K562 (cell line): ENCODE results near the gene OTULINL. TPM values are rescaled to one million over a fixed set of nuclear protein-coding genes. Genes with fewer than 3 reads are reported as not detected.

ENCODE experiments used
- ATAC-seq: fragments of 200-7000 bp; cut with Tn5 transposase; 3 replicates; pipeline ENCODE4 v1.9.1; 2020; ENCODE audit warnings: moderate library complexity
- BruUV-seq: library from RNA; stranded (reverse); fragments of 400-500 nt; replicated peaks from 2 replicates; lab custom pipeline; 2021; lab: Mats Ljungman, UMichigan
- CTCF ChIA-PET: fragments of 300-600 bp; formaldehyde crosslinking; extraction: SDS; loops from one replicate; lab custom pipeline; 2021; ENCODE audit warnings: low intra/inter-chr PET ratio; lab: Yijun Ruan, JAX
- POLR2A ChIA-PET: fragments of 300-600, 350-650 bp; sonication (Branson Sonifier 250); formaldehyde crosslinking; extraction: SDS; loops from one replicate; lab custom pipeline; 2021; ENCODE audit warnings: antibody characterized with exemption, inconsistent platforms; lab: Yijun Ruan, JAX
- DNase-seq, 4 experiments: peaks; one replicate each; pipeline versions ENCODE4 v3.0.0 to v3.0.0-alpha.2; 2011 to 2018; ENCODE audit warnings: low spot score in 3 of 4, mixed read lengths in 3 of 4; ENCODE audit errors: extremely low read depth in 1 of 4
- FAIRE-seq: peaks from 2 replicates; lab custom pipeline; 2011; peaks lifted over from hg19 to GRCh38; lab: Jason Lieb, UNC
- H2AFZ ChIP-seq: 2 replicates; pipeline ENCODE4 v1.6.0; 2011; ENCODE audit warnings: low read depth, low read length, control low read depth, inconsistent platforms
- H3K27ac ChIP-seq: fragments of 200-600 bp; 3 replicates; pipeline ENCODE4 v1.8.0; 2011; ENCODE audit warnings: low read depth, mild to moderate bottlenecking, control low read depth, inconsistent platforms, low read length, moderate library complexity, mixed read lengths; ENCODE audit errors: extremely low read depth
- H3K27me3 ChIP-seq, 2 experiments: fragments of 300-600 bp in 1 of 2; 2 replicates in 1 of 2; 3 replicates in 1 of 2; pipeline versions ENCODE4 v1.6.0 to v1.8.0; 2011; ENCODE audit warnings: inconsistent platforms in 2 of 2, low read length in 2 of 2, mild to moderate bottlenecking in 1 of 2, mixed read lengths in 1 of 2, moderate library complexity in 1 of 2; ENCODE audit not compliant: control insufficient read depth in 2 of 2, insufficient read depth in 2 of 2
- H3K36me3 ChIP-seq: fragments of 300-600 bp; 3 replicates; pipeline ENCODE4 v1.8.0; 2011; ENCODE audit warnings: mild to moderate bottlenecking, low read length, inconsistent platforms; ENCODE audit not compliant: control insufficient read depth, insufficient read depth
- H3K4me1 ChIP-seq, 2 experiments: fragments of 200-600 bp in 1 of 2; replicated peaks in 1 of 2; 2 replicates in 1 of 2; 3 replicates in 1 of 2; pipeline versions ENCODE4 v1.5.1 to v1.8.0; 2011; ENCODE audit warnings: inconsistent platforms in 2 of 2, low read length in 2 of 2, mild to moderate bottlenecking in 1 of 2, mixed read lengths in 1 of 2, moderate library complexity in 1 of 2; ENCODE audit not compliant: control insufficient read depth in 2 of 2, insufficient read depth in 2 of 2
- H3K4me2 ChIP-seq: 2 replicates; pipeline ENCODE4 v1.6.1; 2011; ENCODE audit warnings: low read length, control low read depth, inconsistent platforms, mixed read lengths; ENCODE audit not compliant: insufficient read depth
- H3K4me3 ChIP-seq: fragments of 200-600 bp; sonication (generic), shearing (Covaris generic); 2 replicates; pipeline ENCODE4 v1.5.1; 2016; ENCODE audit warnings: control low read depth, inconsistent platforms
- H3K79me2 ChIP-seq: fragments of 200-600 bp; 3 replicates; pipeline ENCODE4 v1.8.0; 2011; ENCODE audit warnings: low read length, inconsistent platforms; ENCODE audit not compliant: control insufficient read depth, insufficient read depth
- H3K9ac ChIP-seq, 2 experiments: 2 replicates each; pipeline versions ENCODE4 v1.6.0 to v1.6.1; 2011; ENCODE audit warnings: low read depth in 2 of 2, low read length in 2 of 2, control low read depth in 1 of 2, inconsistent platforms in 1 of 2, mild to moderate bottlenecking in 1 of 2, mixed read lengths in 1 of 2; ENCODE audit not compliant: insufficient read depth in 1 of 2
- H3K9me1 ChIP-seq: one replicate; pipeline ENCODE4 v1.6.0; 2011; ENCODE audit warnings: inconsistent platforms, mild to moderate bottlenecking, low read length, moderate library complexity; ENCODE audit not compliant: control insufficient read depth, insufficient read depth
- H3K9me3 ChIP-seq: replicated peaks from 2 replicates; pipeline ENCODE4 v1.5.1; 2011; ENCODE audit warnings: low read depth, low read length, inconsistent platforms; ENCODE audit not compliant: control insufficient read depth, insufficient read depth
- H4K20me1 ChIP-seq: replicated peaks from 2 replicates; pipeline ENCODE4 v1.6.1; 2011; ENCODE audit warnings: low read length, inconsistent platforms, mixed read lengths; ENCODE audit not compliant: control insufficient read depth, insufficient read depth
- ARHGAP35 ChIP-seq: fragments of 450-650 bp; IDR thresholded peaks from 2 replicates; pipeline ENCODE4 v1.6.1; 2018; ENCODE audit not compliant: partially characterized antibody
- CREB1 ChIP-seq, 2 experiments: sonication (generic) in 1 of 2; formaldehyde crosslinking in 1 of 2; IDR thresholded peaks; 2 replicates each; pipeline versions ENCODE4 v1.6.1 to v1.8.0; 2012 to 2022; ENCODE audit warnings: inconsistent platforms in 1 of 2, mild to moderate bottlenecking in 1 of 2, missing genetic modification reagents in 1 of 2, moderate library complexity in 1 of 2
- DPF2 ChIP-seq: fragments of 450-650 bp; IDR thresholded peaks from 2 replicates; pipeline ENCODE4 v1.6.1; 2016
- SIN3B ChIP-seq: fragments of 450-650 bp; IDR thresholded peaks from 2 replicates; pipeline ENCODE4 v1.6.1; 2017; ENCODE audit warnings: low read depth, mild to moderate bottlenecking, moderate library complexity
- SPI1 ChIP-seq: IDR thresholded peaks from 2 replicates; pipeline ENCODE4 v1.6.1; 2011; ENCODE audit warnings: low read depth, low read length, control low read depth, borderline replicate concordance
- ZBTB40 ChIP-seq, 2 experiments: fragments of 450-650 bp in 1 of 2; sonication (generic) in 1 of 2; formaldehyde crosslinking in 1 of 2; IDR thresholded peaks; 2 replicates each; pipeline versions ENCODE4 v1.7.1 to v1.9.0; 2016 to 2022; ENCODE audit warnings: inconsistent platforms in 1 of 2, mild to moderate bottlenecking in 1 of 2, missing genetic modification reagents in 1 of 2
- ZNF324 ChIP-seq: fragments of 250-450 bp; sonication (Bioruptor Pico); IDR thresholded peaks from 2 replicates; pipeline ENCODE4 v1.4.0; 2020; ENCODE audit warnings: mild to moderate bottlenecking
- ZNF780A ChIP-seq: fragments of 250-450 bp; sonication (Bioruptor Pico); IDR thresholded peaks from 2 replicates; pipeline ENCODE4 v1.5.0; 2021; ENCODE audit warnings: mild to moderate bottlenecking
- whole genome bisulfite sequencing: fragments of 100-300 bp; shearing (Covaris generic); methylation state at CpG from one replicate; pipeline ENCODE4 v1.1.6; 2016; ENCODE audit warnings: low coverage, mixed read lengths; ENCODE audit not compliant: insufficient coverage; ENCODE audit errors: missing lambda C conversion rate; 5-methylcytosine and 5-hydroxymethylcytosine counted together
- in situ Hi-C: fragments of 300-500 bp; cut with MboI; formaldehyde crosslinking; loops from 4 replicates; pipeline ENCODE4 v1.15.0; 2018; ENCODE audit warnings: inconsistent platforms, mixed read lengths
- intact Hi-C: fragments of 100-400 bp; cut with micrococcal nuclease; formaldehyde crosslinking; loops from 2 replicates; pipeline ENCODE4 v1.14.2; 2022
- polyA plus RNA-seq, 8 experiments: library from polyadenylated mRNA; depleted of rRNA in 4 of 8; stranded (reverse) in 5 of 8; unstranded in 3 of 8; fragments of >200 nt; fragmentation: Nextera tagmentation in 2 of 8; fragmentation: Illumina TruSeq in 1 of 8; extraction: Ambion mirVana in 2 of 8; extraction: Trizol in 1 of 8; gene quantifications; 2 replicates each; pipeline versions ENCODE4 v1.2.1 to v1.2.3, GENCODE V29; 2011 to 2014; ENCODE audit warnings: inconsistent platforms in 1 of 8, missing spikeins in 1 of 8
- total RNA-seq, 7 experiments: library from RNA; depleted of rRNA in 6 of 7; stranded (reverse); fragments of >200 nt in 6 of 7; fragmentation: Illumina TruSeq in 2 of 7; extraction: Trizol in 2 of 7; gene quantifications; 2 replicates each; pipeline versions ENCODE4 v1.2.1 to v1.2.3, GENCODE V29; 2011 to 2021; ENCODE audit warnings: low replicate concordance in 1 of 7

The OTULINL gene
- total and polyA plus RNA-seq, 9 of the 15 experiments (the other 6 are each of a cell fraction or from before 2014, with no cell fraction given), result 0.13 to 0.18 TPM; not detected in 7

- no peak overlapping the region for H3K4me2 ChIP-seq
- no peaks in the 10 kb centered on the region for H3K79me2 ChIP-seq
- no peak overlapping the region for H3K4me3 ChIP-seq
- TF ChIP-seq SIN3B (no peak), CREB1 (IDR thresholded peaks at IDR 0.05) (no peak), CREB1 (CRISPR knock-in tag; IDR thresholded peaks at IDR 0.05) (no peak), ZNF780A (CRISPR knock-in tag) (no peak), SPI1 (peak; percentile 65; the same call in 1 of the 2 replicates), ARHGAP35 (no peak), ZNF324 (CRISPR knock-in tag) (no peak)
- 13% methylated on average over 3 of the region's 3 CpGs for WGBS
- no peaks in the 10 kb centered on the region for H3K36me3 ChIP-seq
- H3K9ac ChIP-seq, result no peak overlapping the region
- no TSS peak for BruUV-seq
- POLR2A ChIA-PET, result no interaction called here
- no peak overlapping the region for H2AFZ ChIP-seq
- no peaks in the 10 kb centered on the region for H4K20me1 ChIP-seq
- no peaks in the 10 kb centered on the region for H3K27me3 ChIP-seq
- H3K4me1 ChIP-seq, result no peaks in the 10 kb centered on the region
- intact Hi-C loops, result no loop called here
- H3K27ac ChIP-seq, result no peak overlapping the region
- FAIRE-seq (no peak), ATAC-seq (no peak), DNase-seq (no peak)
- H3K9me1 ChIP-seq, result no peaks in the 10 kb centered on the region
- H3K9me3 ChIP-seq, result no peaks in the 10 kb centered on the region
- CTCF ChIA-PET, result no interaction called here
- in situ Hi-C loops, result no loop called here
These were observed 36.3 kb upstream of the OTULINL start for GRCh38 chr5:14545308-14545707.

GRCh38 chr5:14545862-14546261 is 35.7 kb upstream of the OTULINL start:
- no peaks in the 10 kb centered on the region for H3K36me3 ChIP-seq
- H3K4me1 ChIP-seq, result no peaks in the 10 kb centered on the region
- ChIA-PET CTCF (no interaction called here), POLR2A (no interaction called here)
- H3K4me3 ChIP-seq, result no peak overlapping the region
- DNase-seq (no peak), FAIRE-seq (no peak), ATAC-seq (no peak)
- no peaks in the 10 kb centered on the region; a peak in 1 of 5 replicates for H3K27me3 ChIP-seq
- no peak overlapping the region for H2AFZ ChIP-seq
- in situ Hi-C loops (no loop called here), intact Hi-C loops (no loop called here)
- H4K20me1 ChIP-seq, result no peaks in the 10 kb centered on the region
- no peak overlapping the region for H3K9ac ChIP-seq
- H3K4me2 ChIP-seq, result no peak overlapping the region
- 0% methylated on average over 1 of the region's 1 CpG for WGBS
- no peaks in the 10 kb centered on the region for H3K9me1 ChIP-seq
- no peak overlapping the region for H3K27ac ChIP-seq
- no peaks in the 10 kb centered on the region for H3K79me2 ChIP-seq
- no peaks in the 10 kb centered on the region for H3K9me3 ChIP-seq
- no TSS peak for BruUV-seq
- TF ChIP-seq ZBTB40 (IDR thresholded peaks at IDR 0.05) (no peak), ZBTB40 (CRISPR knock-in tag; IDR thresholded peaks at IDR 0.05) (no peak), DPF2 (no peak)
